ENCODE results near the gene ATF6. TPM values are rescaled to one million over a fixed set of nuclear protein-coding genes. Genes with fewer than 3 reads are reported as not detected.
A peak's percentile ranks its signal among the peaks of the same experiment; 100 is the strongest.

Gene ATF6
- total and polyA plus RNA-seq, 2 experiments from 2014 or later, result 14.6 to 18.1 TPM

GRCh38 chr1:161914595-161914994 lies 148.5 kb downstream of the ATF6 start:
- H3K27me3 ChIP-seq, result no peaks in the 10 kb centered on the region

GRCh38 chr1:161915051-161915503 lies 149.0 kb downstream of the ATF6 start:
- no peaks in the 10 kb centered on the region for H3K4me1 ChIP-seq (ENCODE audit: low read depth)
- no peak overlapping the region for H3K4me3 ChIP-seq
- peaks cover 5% of the 10 kb centered on the region for H3K36me3 ChIP-seq
- no peak overlapping the region for H3K27ac ChIP-seq
- H3K27me3 ChIP-seq, result no peaks in the 10 kb centered on the region
- TF ChIP-seq CTCF (IDR thresholded peaks at IDR 0.05; ENCODE audit: low read depth, low read length), result no peak
- no peak for DNase-seq (ENCODE audit: low read depth in 1 of 2, low spot score in 1 of 2)
- H3K9me3 ChIP-seq (ENCODE audit: low read depth), result no peaks in the 10 kb centered on the region

More at GRCh38 chr1:161914595-161914994, 148.5 kb downstream of the ATF6 start:
- Histone ChIP-seq H3K36me3 (peaks cover 5% of the 10 kb centered on the region), H3K27ac (no peak overlapping the region), H3K4me3 (no peak overlapping the region), H3K9me3 (ENCODE audit: low read depth) (no peaks in the 10 kb centered on the region), H3K4me1 (ENCODE audit: low read depth) (no peaks in the 10 kb centered on the region)
- TF ChIP-seq CTCF (IDR thresholded peaks at IDR 0.05; ENCODE audit: low read depth, low read length), result no peak
- DNase-seq (ENCODE audit: low read depth in 1 of 2, low spot score in 1 of 2), result no peak

- Histone ChIP-seq H3K9me3 (ENCODE audit: low read depth) (no peaks in the 10 kb centered on the region), H3K27me3 (no peaks in the 10 kb centered on the region), H3K27ac (no peak overlapping the region), H3K4me1 (ENCODE audit: low read depth) (no peaks in the 10 kb centered on the region), H3K36me3 (peaks cover 5% of the 10 kb centered on the region), H3K4me3 (no peak overlapping the region)
- DNase-seq (ENCODE audit: low read depth in 1 of 2, low spot score in 1 of 2), result no peak
- no peak for TF ChIP-seq CTCF (IDR thresholded peaks at IDR 0.05; ENCODE audit: low read depth, low read length)
Observed at GRCh38 chr1:161915978-161916377, 149.9 kb downstream of the ATF6 start.

GRCh38 chr1:161919229-161919628 lies 153.1 kb downstream of the ATF6 start:
- Histone ChIP-seq H3K9me3 (ENCODE audit: low read depth) (no peaks in the 10 kb centered on the region), H3K27ac (no peak overlapping the region), H3K4me1 (ENCODE audit: low read depth) (peaks cover 3% of the 10 kb centered on the region), H3K36me3 (no peaks in the 10 kb centered on the region), H3K27me3 (no peaks in the 10 kb centered on the region), H3K4me3 (no peak overlapping the region)
- no peak for DNase-seq (ENCODE audit: low read depth in 1 of 2, low spot score in 1 of 2)
- no peak for TF ChIP-seq CTCF (IDR thresholded peaks at IDR 0.05; ENCODE audit: low read depth, low read length)

GRCh38 chr1:161921491-161921890 lies 155.4 kb downstream of the ATF6 start:
- Histone ChIP-seq H3K4me1 (ENCODE audit: low read depth) (peaks cover 3% of the 10 kb centered on the region), H3K9me3 (ENCODE audit: low read depth) (no peaks in the 10 kb centered on the region), H3K27me3 (no peaks in the 10 kb centered on the region), H3K4me3 (no peak overlapping the region), H3K27ac (no peak overlapping the region), H3K36me3 (no peaks in the 10 kb centered on the region)
- TF ChIP-seq CTCF (IDR thresholded peaks at IDR 0.05; ENCODE audit: low read depth, low read length), result no peak
- DNase-seq (ENCODE audit: low read depth in 1 of 2, low spot score in 1 of 2), result no peak

GRCh38 chr1:161921990-161922389 lies 155.9 kb downstream of the ATF6 start:
- Histone ChIP-seq H3K4me1 (ENCODE audit: low read depth) (peaks cover 3% of the 10 kb centered on the region), H3K27ac (no peak overlapping the region), H3K9me3 (ENCODE audit: low read depth) (no peaks in the 10 kb centered on the region), H3K4me3 (no peak overlapping the region), H3K27me3 (no peaks in the 10 kb centered on the region), H3K36me3 (no peaks in the 10 kb centered on the region)
- TF ChIP-seq CTCF (IDR thresholded peaks at IDR 0.05; ENCODE audit: low read depth, low read length), result no peak
- DNase-seq (ENCODE audit: low read depth in 1 of 2, low spot score in 1 of 2), result peak in 1 of 2 donors; percentile 49
